Kidney (tissue), 14 donors: ENCODE results near the gene EFNA2. TPM values are rescaled to one million over a fixed set of nuclear protein-coding genes. Genes with fewer than 3 reads are reported as not detected.
"Not testable (repeated sequence)": the region's sequence is repeated elsewhere in the genome, so short reads cannot be mapped to it uniquely, and the experiment has no call there.

Experiments used
- DNase-seq, 5 donors: peaks; one replicate each; pipeline ENCODE4 v3.0.0-alpha.2; 2013 to 2020
- FAIRE-seq: peaks from 2 replicates; lab custom pipeline; 2012; peaks lifted over from hg19 to GRCh38; lab: Jason Lieb, UNC
- H3K27ac ChIP-seq, 2 donors: one replicate each; pipeline ENCODE4 v1.7.0; 2013; ENCODE audit warnings: low read depth in 2 of 2, low read length in 2 of 2, inconsistent platforms in 1 of 2
- H3K27me3 ChIP-seq: one replicate; pipeline ENCODE4 v1.7.1; 2013; ENCODE audit warnings: low read length, inconsistent platforms; ENCODE audit not compliant: control insufficient read depth, insufficient read depth
- H3K36me3 ChIP-seq, 3 donors: one replicate each; pipeline versions ENCODE4 v1.7.0 to v1.7.1; 2013; ENCODE audit warnings: low read length in 3 of 3, control low read depth in 1 of 3, inconsistent platforms in 1 of 3; ENCODE audit not compliant: insufficient read depth in 3 of 3, control insufficient read depth in 2 of 3
- H3K4me1 ChIP-seq, 3 donors: one replicate each; pipeline versions ENCODE4 v1.7.0 to v1.7.1; 2013; ENCODE audit warnings: low read length in 3 of 3, inconsistent platforms in 1 of 3, low read depth in 1 of 3; ENCODE audit not compliant: control insufficient read depth in 2 of 3, insufficient read depth in 2 of 3
- H3K4me3 ChIP-seq, 3 donors: one replicate each; pipeline versions ENCODE4 v1.7.0 to v1.8.1; 2013; ENCODE audit warnings: low read length in 3 of 3, control low read depth in 1 of 3, inconsistent platforms in 1 of 3
- H3K9ac ChIP-seq, 3 donors: one replicate each; pipeline versions ENCODE4 v1.7.0 to v1.7.1; 2013; ENCODE audit warnings: low read length in 3 of 3, control low read depth in 1 of 3, inconsistent platforms in 1 of 3
- H3K9me3 ChIP-seq, 3 donors: one replicate each; pipeline versions ENCODE4 v1.7.0 to v1.7.1; 2013; ENCODE audit warnings: low read length in 3 of 3, control low read depth in 1 of 3, inconsistent platforms in 1 of 3; ENCODE audit not compliant: control insufficient read depth in 2 of 3, insufficient read depth in 1 of 3
- intact Hi-C: fragments of 100-400 bp; cut with DNase I; formaldehyde crosslinking; loops from one replicate; pipeline ENCODE4 v1.11.1; 2022
- polyA plus RNA-seq: library from polyadenylated mRNA; stranded (reverse); fragments of 350-450 nt; fragmentation: Illumina TruSeq; extraction: RNeasy Lipid Tissue Mini Kit (QIAGEN cat#74804); gene quantifications from one replicate; pipeline ENCODE4 v1.2.3, GENCODE V29; 2014; ENCODE audit warnings: low read depth, low replicate concordance; ENCODE audit not compliant: insufficient read depth
- total RNA-seq: library from RNA; stranded (reverse); fragmentation: NEBNext Ultra II Directional; extraction: Animal tissue kit (Norgen Biotek cat#: 25700); gene quantifications from one replicate; pipeline ENCODE4 v1.2.1, GENCODE V29; 2021
- TF ChIP-seq, protein P1 (sequence below): IDR thresholded peaks from 3 replicates; pipeline ENCODE4 v1.5.1; 2012; ENCODE audit warnings: mild to moderate bottlenecking, moderate library complexity, borderline replicate concordance; ENCODE audit not compliant: insufficient read depth; ENCODE audit errors: extremely low read depth
- donor health status: control.
- donor health status: control.
- donor health status: control.
- donor health status: control.
- donor health status: control.
- donor health status: DM: yes; HTN: yes; CAD: no.
- donor health status: Normal renal cell carcinoma (clear cell type).

EFNA2 gene
- total and polyA plus RNA-seq, 2 donors from 2014 or later = not detected

GRCh38 chr19:1243768-1244692 lies 41.6 kb upstream of the EFNA2 start:
- H3K27me3 ChIP-seq = no peaks in the 10 kb centered on the region
- peak overlapping the region in 1 of 3 donors; percentile 41 for H3K4me3 ChIP-seq
- H3K36me3 ChIP-seq = no peaks in the 10 kb centered on the region
- H3K9me3 ChIP-seq = no peaks in the 10 kb centered on the region
- no peak for FAIRE-seq
- H3K27ac ChIP-seq = peak overlapping the region; percentile 38 to 92
- intact Hi-C loops = no loop called here
- peak; percentile 86 to 96 (median 90) for DNase-seq
- H3K4me1 ChIP-seq = peaks cover 0 to 38% (median 29%) of the 10 kb centered on the region in 3 donors
- TF ChIP-seq, protein P1, sequence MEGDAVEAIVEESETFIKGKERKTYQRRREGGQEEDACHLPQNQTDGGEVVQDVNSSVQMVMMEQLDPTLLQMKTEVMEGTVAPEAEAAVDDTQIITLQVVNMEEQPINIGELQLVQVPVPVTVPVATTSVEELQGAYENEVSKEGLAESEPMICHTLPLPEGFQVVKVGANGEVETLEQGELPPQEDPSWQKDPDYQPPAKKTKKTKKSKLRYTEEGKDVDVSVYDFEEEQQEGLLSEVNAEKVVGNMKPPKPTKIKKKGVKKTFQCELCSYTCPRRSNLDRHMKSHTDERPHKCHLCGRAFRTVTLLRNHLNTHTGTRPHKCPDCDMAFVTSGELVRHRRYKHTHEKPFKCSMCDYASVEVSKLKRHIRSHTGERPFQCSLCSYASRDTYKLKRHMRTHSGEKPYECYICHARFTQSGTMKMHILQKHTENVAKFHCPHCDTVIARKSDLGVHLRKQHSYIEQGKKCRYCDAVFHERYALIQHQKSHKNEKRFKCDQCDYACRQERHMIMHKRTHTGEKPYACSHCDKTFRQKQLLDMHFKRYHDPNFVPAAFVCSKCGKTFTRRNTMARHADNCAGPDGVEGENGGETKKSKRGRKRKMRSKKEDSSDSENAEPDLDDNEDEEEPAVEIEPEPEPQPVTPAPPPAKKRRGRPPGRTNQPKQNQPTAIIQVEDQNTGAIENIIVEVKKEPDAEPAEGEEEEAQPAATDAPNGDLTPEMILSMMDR = peak; percentile 86
- peak overlapping the region in 1 of 3 donors; percentile 67 for H3K9ac ChIP-seq

DNA sequence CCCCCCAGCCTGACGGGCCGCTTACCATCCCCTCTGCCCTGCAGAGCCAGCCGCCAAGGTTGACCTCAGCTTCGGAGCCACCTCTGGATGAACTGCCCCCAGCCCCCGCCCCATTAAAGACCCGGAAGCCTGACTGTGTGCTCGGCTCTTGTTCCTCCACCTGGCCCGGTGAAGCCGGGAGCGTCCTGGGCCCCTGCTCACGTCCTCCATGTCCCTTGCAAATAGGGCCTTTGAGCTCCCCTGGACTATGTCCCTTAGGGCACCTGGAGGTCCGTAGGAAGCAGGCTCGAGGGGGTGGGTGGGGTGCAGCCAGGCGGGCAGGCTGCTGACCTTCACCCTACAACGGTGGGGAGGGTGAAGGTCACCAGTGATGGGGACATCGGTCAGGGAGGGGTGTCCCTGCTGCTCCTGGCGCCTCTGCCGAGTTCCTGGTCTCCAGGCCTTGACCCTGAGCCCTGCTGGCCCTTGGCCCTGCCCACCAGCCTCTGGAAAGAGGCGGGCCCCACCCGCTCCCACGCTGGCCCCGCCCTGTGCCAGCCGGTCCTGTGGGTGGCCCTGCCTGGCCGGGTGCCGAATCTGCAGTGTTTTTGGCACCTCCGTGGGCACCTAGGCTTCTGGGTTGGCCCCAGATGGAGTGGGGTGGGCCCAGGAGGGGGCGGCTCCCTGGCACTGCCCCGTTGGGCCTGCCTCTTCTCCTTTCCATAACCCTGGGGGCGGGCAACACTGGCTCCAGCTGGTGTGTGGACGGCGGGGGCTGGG lies 40.8 kb upstream of the EFNA2 start:
- Histone ChIP-seq H3K9ac (peak overlapping the region in 1 of 3 donors; percentile 67), H3K36me3 (no peaks in the 10 kb centered on the region), H3K27me3 (no peaks in the 10 kb centered on the region), H3K27ac (peak overlapping the region; percentile 38 to 92), H3K9me3 (no peaks in the 10 kb centered on the region), H3K4me3 (peak overlapping the region in 1 of 3 donors; percentile 41), H3K4me1 (peaks cover 0 to 37% (median 24%) of the 10 kb centered on the region in 3 donors)
- TF ChIP-seq, protein P1 = no peak
- intact Hi-C loops = no loop called here
- FAIRE-seq (no peak), DNase-seq (peak in 3 of 5 donors; percentile 21 to 96 (median 81))

DNA sequence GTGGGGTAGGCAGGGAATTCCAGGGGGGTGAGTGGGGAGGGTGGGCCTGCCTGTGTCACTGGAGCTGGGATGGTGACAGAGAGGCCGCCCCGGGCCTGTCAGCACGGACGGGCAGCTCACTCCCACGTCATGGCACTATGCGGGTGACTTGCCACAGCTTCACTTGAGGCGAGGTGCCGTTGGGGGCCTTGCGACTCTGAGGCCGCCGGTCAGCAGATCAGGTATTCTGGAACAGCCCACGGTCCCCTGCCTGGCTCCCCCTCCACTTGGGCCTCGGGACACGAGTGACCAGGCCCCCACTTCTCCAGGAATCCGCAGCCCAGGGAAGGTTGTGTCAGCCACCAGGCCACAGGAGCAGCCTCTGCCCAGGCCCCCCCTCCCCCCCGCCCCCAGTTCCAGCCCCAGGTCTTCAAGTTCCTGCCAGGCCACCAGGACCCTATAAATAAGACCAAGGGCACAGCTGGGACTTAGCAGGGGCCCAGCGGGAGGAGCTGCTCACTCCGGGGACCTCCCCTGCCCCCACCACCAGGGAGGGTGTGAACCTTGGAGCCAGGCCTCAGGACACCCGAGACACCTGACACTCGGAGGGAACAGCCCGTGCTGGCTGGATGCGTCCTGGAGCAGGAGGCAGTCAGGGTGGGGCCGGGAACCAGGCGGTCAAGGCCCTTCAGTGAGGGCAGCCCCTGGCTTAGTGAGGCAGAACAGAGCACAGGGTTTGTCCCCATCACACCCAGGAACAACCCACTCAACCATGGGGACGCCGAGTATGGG lies 40.0 kb upstream of the EFNA2 start:
- intact Hi-C loops = no loop called here
- FAIRE-seq (no peak), DNase-seq (peak; percentile 69 to 97 (median 85))
- peak overlapping the region; percentile 38 to 92 for H3K27ac ChIP-seq
- H3K9ac ChIP-seq = peak overlapping the region in 1 of 3 donors; percentile 51
- H3K27me3 ChIP-seq = no peaks in the 10 kb centered on the region
- TF ChIP-seq, protein P1 = no peak
- H3K4me3 ChIP-seq = no peak overlapping the region
- no peaks in the 10 kb centered on the region for H3K36me3 ChIP-seq
- H3K9me3 ChIP-seq = no peaks in the 10 kb centered on the region
- H3K4me1 ChIP-seq = peaks cover 0 to 35% (median 22%) of the 10 kb centered on the region in 3 donors

- H3K36me3 ChIP-seq, H3K9me3 ChIP-seq, H3K27me3 ChIP-seq, intact Hi-C loops, FAIRE-seq, H3K4me3 ChIP-seq: not testable (repeated sequence)
- H3K27ac ChIP-seq = peak overlapping the region; percentile 38 to 92
- peaks cover 0 to 35% (median 22%) of the 10 kb centered on the region in 3 donors for H3K4me1 ChIP-seq
- peak; percentile 57 to 91 (median 74) for DNase-seq
- peak overlapping the region in 1 of 3 donors; percentile 51 for H3K9ac ChIP-seq
These were observed 39.2 kb upstream of the EFNA2 start for GRCh38 chr19:1246265-1247087.
